HepG2 (cell line): ENCODE results near the gene SAMD8. TPM values are rescaled to one million over a fixed set of nuclear protein-coding genes. Genes with fewer than 3 reads are reported as not detected.
A peak's percentile ranks its signal among the peaks of the same experiment; 100 is the strongest.

ENCODE experiments used
- FLYWCH1 ChIP-seq: sonication (generic); formaldehyde crosslinking; IDR thresholded peaks from 2 replicates; pipeline ENCODE4 v1.8.1; 2023; ENCODE audit warnings: mild to moderate bottlenecking, missing genetic modification reagents
- FOSL2 ChIP-seq: sonication (generic); formaldehyde crosslinking; IDR thresholded peaks from 2 replicates; pipeline ENCODE4 v1.4.0; 2020; ENCODE audit warnings: missing genetic modification reagents
- HMG20A ChIP-seq: IDR thresholded peaks from 2 replicates; pipeline ENCODE4 v1.6.1; 2016; ENCODE audit warnings: borderline replicate concordance
- KLF6 ChIP-seq: IDR thresholded peaks from 2 replicates; pipeline ENCODE4 v1.8.0; 2016; ENCODE audit warnings: missing biosample characterization, missing genetic modification reagents
- MYNN ChIP-seq: sonication (generic); formaldehyde crosslinking; IDR thresholded peaks from 2 replicates; pipeline ENCODE4 v1.4.0; 2020; ENCODE audit warnings: mild to moderate bottlenecking, low read depth, missing genetic modification reagents
- PAF1 ChIP-seq: IDR thresholded peaks from 2 replicates; pipeline ENCODE4 v1.6.1; 2016; ENCODE audit warnings: missing genetic modification reagents, missing compliant biosample characterization
- PITX1 ChIP-seq: sonication (generic); formaldehyde crosslinking; IDR thresholded peaks from 2 replicates; pipeline ENCODE4 v1.5.1; 2020; ENCODE audit warnings: mild to moderate bottlenecking, missing genetic modification reagents
- RAD21 ChIP-seq: fragments of 450-650 bp; formaldehyde crosslinking; IDR thresholded peaks from 2 replicates; pipeline ENCODE4 v1.5.0; 2020; ENCODE audit warnings: mild to moderate bottlenecking
- RFXAP ChIP-seq: sonication (generic); formaldehyde crosslinking; IDR thresholded peaks from 2 replicates; pipeline ENCODE4 v1.4.0; 2020; ENCODE audit warnings: missing genetic modification reagents, borderline replicate concordance
- TBX3 ChIP-seq: fragments of 450-650 bp; IDR thresholded peaks from 2 replicates; pipeline ENCODE4 v1.6.1; 2017; ENCODE audit warnings: antibody characterized with exemption, mild to moderate bottlenecking, inconsistent platforms, borderline replicate concordance
- TSC22D2 ChIP-seq: sonication (generic); formaldehyde crosslinking; IDR thresholded peaks from 2 replicates; pipeline ENCODE4 v1.5.1; 2020; ENCODE audit warnings: missing genetic modification reagents, mild to moderate bottlenecking, borderline replicate concordance
- ZFX ChIP-seq: sonication (generic); formaldehyde crosslinking; IDR thresholded peaks from 2 replicates; pipeline ENCODE4 v1.4.0; 2020; ENCODE audit warnings: mild to moderate bottlenecking, low read depth, missing genetic modification reagents, moderate library complexity
- ZNF256 ChIP-seq: sonication (generic); formaldehyde crosslinking; conservative IDR thresholded peaks from 2 replicates; pipeline ENCODE4 v1.4.0; 2020; ENCODE audit warnings: missing genetic modification reagents
- ZNF260 ChIP-seq: sonication (generic); formaldehyde crosslinking; IDR thresholded peaks from 2 replicates; pipeline ENCODE4 v1.4.0; 2020; ENCODE audit warnings: missing genetic modification reagents, low read depth, mild to moderate bottlenecking, borderline replicate concordance
- ZNF335 ChIP-seq: sonication (generic); formaldehyde crosslinking; IDR thresholded peaks from 2 replicates; pipeline ENCODE4 v1.4.0; 2020; ENCODE audit warnings: missing genetic modification reagents
- ZNF678 ChIP-seq: sonication (generic); formaldehyde crosslinking; IDR thresholded peaks from 2 replicates; pipeline ENCODE4 v1.4.0; 2020; ENCODE audit warnings: mild to moderate bottlenecking, missing genetic modification reagents
- ZNF776 ChIP-seq: sonication (generic); formaldehyde crosslinking; IDR thresholded peaks from 2 replicates; pipeline ENCODE4 v1.4.0; 2020; ENCODE audit warnings: mild to moderate bottlenecking, missing genetic modification reagents
- polyA plus RNA-seq, 8 experiments: library from polyadenylated mRNA; depleted of rRNA in 3 of 8; stranded (reverse) in 7 of 8; unstranded in 1 of 8; fragments of >200 nt; fragmentation: Illumina TruSeq in 4 of 8; extraction: Trizol in 4 of 8; gene quantifications; 2 replicates each; pipeline versions ENCODE4 v1.2.1 to v1.2.3, GENCODE V29; 2011 to 2016; ENCODE audit warnings: low read depth in 4 of 8, missing spikeins in 1 of 8, mixed read lengths in 1 of 8; ENCODE audit not compliant: insufficient read depth in 1 of 8
- total RNA-seq, 5 experiments: library from RNA; depleted of rRNA; stranded (reverse); fragments of >200 nt; fragmentation: Illumina TruSeq; extraction: Trizol; gene quantifications; 2 replicates each; pipeline ENCODE4 v1.2.3, GENCODE V29; 2016; ENCODE audit warnings: low read depth in 1 of 5
- TF ChIP-seq, protein P1 (sequence below): sonication (generic); formaldehyde crosslinking; IDR thresholded peaks from 2 replicates; pipeline ENCODE4 v1.4.0; 2020; ENCODE audit warnings: missing genetic modification reagents, borderline replicate concordance
- TF ChIP-seq, protein P2 (sequence below): sonication (generic); formaldehyde crosslinking; IDR thresholded peaks from 2 replicates; pipeline ENCODE4 v1.8.0; 2023; ENCODE audit warnings: mild to moderate bottlenecking, missing genetic modification reagents
- TF ChIP-seq, protein P3 (sequence below): sonication (generic); formaldehyde crosslinking; IDR thresholded peaks from 2 replicates; pipeline ENCODE4 v1.4.0; 2020; ENCODE audit warnings: missing genetic modification reagents
- TF ChIP-seq, protein P4 (sequence below): sonication (generic); formaldehyde crosslinking; IDR thresholded peaks from 2 replicates; pipeline ENCODE4 v1.4.0; 2020; ENCODE audit warnings: missing genetic modification reagents, low read depth, mild to moderate bottlenecking, borderline replicate concordance

Gene SAMD8
- total and polyA plus RNA-seq, 2 of the 13 experiments (the other 11 are each of a cell fraction or from before 2014, with no cell fraction given): 10.4 to 13.2 TPM

DNA sequence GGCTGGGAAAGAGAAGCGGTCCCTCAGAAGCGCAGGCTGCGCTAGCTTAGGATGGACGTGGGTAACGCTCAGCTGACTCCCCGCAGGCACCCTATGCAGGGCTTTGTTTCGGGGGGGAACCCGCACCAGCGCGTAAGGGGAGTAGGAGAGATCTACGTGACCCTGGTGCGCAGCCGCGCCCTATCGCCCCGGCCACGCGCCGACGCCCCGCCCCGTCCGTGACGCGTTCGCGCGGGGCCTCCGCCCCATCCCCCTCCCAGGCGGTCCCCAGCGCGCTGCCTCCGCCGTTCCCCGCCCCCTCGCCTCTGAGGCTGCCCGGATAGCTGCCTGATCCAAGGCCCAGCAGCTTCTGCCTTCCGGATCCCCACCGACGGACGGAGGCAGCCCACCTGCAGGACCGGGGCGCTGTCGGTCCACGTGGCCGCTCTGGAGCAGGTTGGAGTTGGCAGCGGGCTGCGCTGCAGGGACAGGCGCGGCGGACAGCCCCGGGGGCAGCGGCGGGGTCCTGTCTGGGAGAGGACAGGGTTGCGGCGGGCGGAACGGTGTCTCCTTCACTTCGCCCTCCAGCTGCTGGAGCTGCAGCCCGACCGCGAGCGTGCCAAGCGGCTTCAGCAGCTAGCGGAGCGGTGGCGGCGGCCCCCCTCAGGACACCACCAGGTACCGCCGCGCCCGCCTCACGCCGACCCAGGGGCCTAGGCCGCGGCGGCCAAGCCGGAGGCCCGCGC lies 99.0 kb downstream of the SAMD8 start, which contains the start of gene VDAC2 (continued):
- TF ChIP-seq, protein P1, sequence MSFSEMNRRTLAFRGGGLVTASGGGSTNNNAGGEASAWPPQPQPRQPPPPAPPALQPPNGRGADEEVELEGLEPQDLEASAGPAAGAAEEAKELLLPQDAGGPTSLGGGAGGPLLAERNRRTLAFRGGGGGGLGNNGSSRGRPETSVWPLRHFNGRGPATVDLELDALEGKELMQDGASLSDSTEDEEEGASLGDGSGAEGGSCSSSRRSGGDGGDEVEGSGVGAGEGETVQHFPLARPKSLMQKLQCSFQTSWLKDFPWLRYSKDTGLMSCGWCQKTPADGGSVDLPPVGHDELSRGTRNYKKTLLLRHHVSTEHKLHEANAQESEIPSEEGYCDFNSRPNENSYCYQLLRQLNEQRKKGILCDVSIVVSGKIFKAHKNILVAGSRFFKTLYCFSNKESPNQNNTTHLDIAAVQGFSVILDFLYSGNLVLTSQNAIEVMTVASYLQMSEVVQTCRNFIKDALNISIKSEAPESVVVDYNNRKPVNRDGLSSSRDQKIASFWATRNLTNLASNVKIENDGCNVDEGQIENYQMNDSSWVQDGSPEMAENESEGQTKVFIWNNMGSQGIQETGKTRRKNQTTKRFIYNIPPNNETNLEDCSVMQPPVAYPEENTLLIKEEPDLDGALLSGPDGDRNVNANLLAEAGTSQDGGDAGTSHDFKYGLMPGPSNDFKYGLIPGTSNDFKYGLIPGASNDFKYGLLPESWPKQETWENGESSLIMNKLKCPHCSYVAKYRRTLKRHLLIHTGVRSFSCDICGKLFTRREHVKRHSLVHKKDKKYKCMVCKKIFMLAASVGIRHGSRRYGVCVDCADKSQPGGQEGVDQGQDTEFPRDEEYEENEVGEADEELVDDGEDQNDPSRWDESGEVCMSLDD (CRISPR knock-in tag): peak; percentile 17; the same call in 1 of the 2 replicates
- no peak; the same call in 1 of the 2 replicates for TF ChIP-seq ZNF256 (CRISPR knock-in tag)
- TF ChIP-seq PAF1 (CRISPR knock-in tag): no peak
- TF ChIP-seq ZFX (CRISPR knock-in tag): peak; percentile 96
- TF ChIP-seq RAD21 (CRISPR knock-in tag): peak; percentile 52
- TF ChIP-seq TBX3: peak; percentile 21; the same call in 1 of the 2 replicates
- peak; percentile 82 for TF ChIP-seq TSC22D2
- peak; percentile 86; the same call in 1 of the 2 replicates for TF ChIP-seq KLF6
- no peak for TF ChIP-seq ZNF260 (CRISPR knock-in tag)
- TF ChIP-seq MYNN (CRISPR knock-in tag): 0 out of 2 replicates have a peak, but pooled peaks have one; percentile 32
- TF ChIP-seq RFXAP (CRISPR knock-in tag): no peak
- TF ChIP-seq HMG20A (CRISPR knock-in tag): no peak
- 0 out of 2 replicates have a peak, but pooled peaks have one; percentile 56 for TF ChIP-seq PITX1 (CRISPR knock-in tag)
- TF ChIP-seq, protein P2, sequence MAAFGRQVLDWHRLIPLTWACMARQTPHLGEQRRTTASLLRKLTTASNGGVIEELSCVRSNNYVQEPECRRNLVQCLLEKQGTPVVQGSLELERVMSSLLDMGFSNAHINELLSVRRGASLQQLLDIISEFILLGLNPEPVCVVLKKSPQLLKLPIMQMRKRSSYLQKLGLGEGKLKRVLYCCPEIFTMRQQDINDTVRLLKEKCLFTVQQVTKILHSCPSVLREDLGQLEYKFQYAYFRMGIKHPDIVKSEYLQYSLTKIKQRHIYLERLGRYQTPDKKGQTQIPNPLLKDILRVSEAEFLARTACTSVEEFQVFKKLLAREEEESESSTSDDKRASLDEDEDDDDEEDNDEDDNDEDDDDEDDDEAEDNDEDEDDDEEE (CRISPR knock-in tag): peak; percentile 92; the same call in 1 of the 2 replicates
- peak; percentile 99 for TF ChIP-seq ZNF335 (CRISPR knock-in tag)
- TF ChIP-seq, protein P3, sequence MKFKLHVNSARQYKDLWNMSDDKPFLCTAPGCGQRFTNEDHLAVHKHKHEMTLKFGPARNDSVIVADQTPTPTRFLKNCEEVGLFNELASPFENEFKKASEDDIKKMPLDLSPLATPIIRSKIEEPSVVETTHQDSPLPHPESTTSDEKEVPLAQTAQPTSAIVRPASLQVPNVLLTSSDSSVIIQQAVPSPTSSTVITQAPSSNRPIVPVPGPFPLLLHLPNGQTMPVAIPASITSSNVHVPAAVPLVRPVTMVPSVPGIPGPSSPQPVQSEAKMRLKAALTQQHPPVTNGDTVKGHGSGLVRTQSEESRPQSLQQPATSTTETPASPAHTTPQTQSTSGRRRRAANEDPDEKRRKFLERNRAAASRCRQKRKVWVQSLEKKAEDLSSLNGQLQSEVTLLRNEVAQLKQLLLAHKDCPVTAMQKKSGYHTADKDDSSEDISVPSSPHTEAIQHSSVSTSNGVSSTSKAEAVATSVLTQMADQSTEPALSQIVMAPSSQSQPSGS (CRISPR knock-in tag): peak; percentile 80
- TF ChIP-seq FOSL2 (CRISPR knock-in tag): peak; percentile 44
- TF ChIP-seq, protein P4, sequence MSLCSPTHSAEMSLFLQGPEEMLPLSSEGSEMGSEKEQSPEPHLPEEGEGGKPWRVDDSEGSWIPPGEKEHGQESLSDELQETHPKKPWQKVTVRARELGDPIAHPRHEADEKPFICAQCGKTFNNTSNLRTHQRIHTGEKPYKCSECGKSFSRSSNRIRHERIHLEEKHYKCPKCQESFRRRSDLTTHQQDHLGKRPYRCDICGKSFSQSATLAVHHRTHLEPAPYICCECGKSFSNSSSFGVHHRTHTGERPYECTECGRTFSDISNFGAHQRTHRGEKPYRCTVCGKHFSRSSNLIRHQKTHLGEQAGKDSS (CRISPR knock-in tag): peak; percentile 76; the same call in 1 of the 2 replicates
- TF ChIP-seq ZNF776: peak; percentile 87
- peak; percentile 81; the same call in 1 of the 2 replicates for TF ChIP-seq ZNF678 (CRISPR knock-in tag)
- TF ChIP-seq FLYWCH1 (CRISPR knock-in tag): no peak
